Small intestine (tissue), 7 donors: Measurements from ENCODE around the gene BZW2. TPM values are rescaled to one million over a fixed set of nuclear protein-coding genes. Genes with fewer than 3 reads are reported as not detected.

Experiments used
- DNase-seq, 2 donors: peaks; one replicate each; pipeline versions ENCODE4 v3.0.0 to v3.0.0-alpha.2; 2013
- FAIRE-seq: peaks from 2 replicates; lab custom pipeline; 2012; peaks lifted over from hg19 to GRCh38; lab: Jason Lieb, UNC
- H3K27ac ChIP-seq, 3 donors: one replicate each; pipeline ENCODE4 v1.5.1; 2013; ENCODE audit warnings: low read length in 2 of 3, mild to moderate bottlenecking in 2 of 3, control low read depth in 1 of 3, inconsistent platforms in 1 of 3, low read depth in 1 of 3, moderate library complexity in 1 of 3
- H3K27me3 ChIP-seq, 3 donors: one replicate each; pipeline ENCODE4 v1.6.1; 2013; ENCODE audit warnings: low read length in 3 of 3, inconsistent platforms in 1 of 3; ENCODE audit not compliant: control insufficient read depth in 3 of 3, insufficient read depth in 3 of 3
- H3K36me3 ChIP-seq, 3 donors: one replicate each; pipeline ENCODE4 v1.6.1; 2013; ENCODE audit warnings: low read length in 3 of 3, inconsistent platforms in 1 of 3, low read depth in 1 of 3, mild to moderate bottlenecking in 1 of 3, moderate library complexity in 1 of 3; ENCODE audit not compliant: control insufficient read depth in 3 of 3, insufficient read depth in 2 of 3
- H3K4me1 ChIP-seq, 3 donors: one replicate each; pipeline ENCODE4 v1.6.1; 2013; ENCODE audit warnings: low read length in 2 of 3, inconsistent platforms in 1 of 3, low read depth in 1 of 3, mild to moderate bottlenecking in 1 of 3, moderate library complexity in 1 of 3; ENCODE audit not compliant: control insufficient read depth in 3 of 3, insufficient read depth in 2 of 3
- H3K4me3 ChIP-seq, 3 donors: one replicate each; pipeline ENCODE4 v1.5.1; 2013; ENCODE audit warnings: low read length in 3 of 3, control low read depth in 1 of 3, inconsistent platforms in 1 of 3, low read depth in 1 of 3, mild to moderate bottlenecking in 1 of 3, moderate library complexity in 1 of 3
- H3K9me3 ChIP-seq, 2 donors: one replicate each; pipeline ENCODE4 v1.6.1; 2013; ENCODE audit warnings: low read depth in 1 of 2, low read length in 1 of 2; ENCODE audit not compliant: control insufficient read depth in 2 of 2, insufficient read depth in 1 of 2
- WGBS, 3 donors: extraction: QIAGEN DNeasy Blood & Tissue Kit; methylation state at CpG; one replicate each; pipeline ENCODE4 v1.1.7; 2013; 5-methylcytosine and 5-hydroxymethylcytosine counted together
- polyA plus RNA-seq, 4 donors: library from polyadenylated mRNA; stranded (reverse) in 3 of 4; unstranded in 1 of 4; fragments of 200-250 nt in 3 of 4; fragments of 120-200 nt in 1 of 4; gene quantifications; one replicate each; pipeline versions ENCODE4 v1.2.1 to v1.2.3, GENCODE V29; 2013
- donor health status: healthy with polysubstance abuse.
- donor health status: control.
- donor health status: control.
- donor health status: Bipolar disorder and iron deficiency.
- donor health status: healthy.

BZW2 gene
- polyA plus RNA-seq, 4 donors, result 21.9 to 68.1 (median 45.6) TPM

GRCh38 chr7:16611711-16612110, 34.3 kb upstream of the BZW2 start:
- Histone ChIP-seq H3K27me3 (no peaks in the 10 kb centered on the region), H3K36me3 (peaks cover 0 to 25% (median 12%) of the 10 kb centered on the region in 3 donors), H3K27ac (no peak overlapping the region), H3K4me1 (peaks cover 0 to 22% (median 0%) of the 10 kb centered on the region in 3 donors), H3K4me3 (no peak overlapping the region), H3K9me3 (no peaks in the 10 kb centered on the region)
- FAIRE-seq (no peak), DNase-seq (peak in 1 of 2 donors; percentile 10)
- 49 to 80% (median 76%) methylated on average over 2 of the region's 2 CpGs for WGBS, 3 donors

DNA sequence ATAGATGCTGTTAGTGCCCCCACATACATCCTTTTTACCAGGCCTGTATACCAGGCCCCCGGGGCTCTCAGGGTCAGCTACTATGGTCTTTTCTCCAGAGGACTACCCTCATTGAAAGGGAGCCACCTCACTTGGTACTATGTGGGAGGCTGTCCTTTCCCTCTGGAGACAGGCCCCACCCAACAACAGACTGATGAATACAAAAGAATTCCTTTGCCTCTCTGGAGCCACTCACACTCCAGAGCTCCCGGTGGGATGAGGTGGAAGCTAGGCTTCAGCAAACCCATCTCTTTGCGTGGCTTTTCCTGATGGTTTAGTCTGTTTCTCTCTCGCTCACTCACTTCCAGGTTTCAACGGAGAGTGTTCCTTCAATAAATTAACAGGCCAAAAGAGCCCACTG, 30.8 kb upstream of the BZW2 start:
- H3K36me3 ChIP-seq, result peaks cover 2 to 27% (median 15%) of the 10 kb centered on the region in 3 donors
- FAIRE-seq, result no peak
- WGBS, 3 donors, result 78 to 85% (median 83%) methylated on average over 5 of the region's 5 CpGs

GRCh38 chr7:16616122-16616521, 29.9 kb upstream of the BZW2 start:
- Histone ChIP-seq H3K4me3 (no peak overlapping the region), H3K27me3 (no peaks in the 10 kb centered on the region), H3K36me3 (peaks cover 4 to 27% (median 15%) of the 10 kb centered on the region in 3 donors), H3K27ac (no peak overlapping the region), H3K4me1 (peaks cover 0 to 6% (median 0%) of the 10 kb centered on the region in 3 donors), H3K9me3 (no peaks in the 10 kb centered on the region)
- 59 to 88% (median 84%) methylated on average over 4 of the region's 4 CpGs for WGBS, 3 donors
- DNase-seq (no peak), FAIRE-seq (no peak)

More for the DNA sequence above, 30.8 kb upstream of the BZW2 start:
- Histone ChIP-seq H3K9me3 (no peaks in the 10 kb centered on the region), H3K4me1 (peaks cover 0 to 9% (median 0%) of the 10 kb centered on the region in 3 donors), H3K27me3 (no peaks in the 10 kb centered on the region), H3K4me3 (no peak overlapping the region), H3K27ac (no peak overlapping the region)
- no peak for DNase-seq

GRCh38 chr7:16616542-16616941, 29.4 kb upstream of the BZW2 start:
- FAIRE-seq, result no peak
- no peak for DNase-seq

DNA sequence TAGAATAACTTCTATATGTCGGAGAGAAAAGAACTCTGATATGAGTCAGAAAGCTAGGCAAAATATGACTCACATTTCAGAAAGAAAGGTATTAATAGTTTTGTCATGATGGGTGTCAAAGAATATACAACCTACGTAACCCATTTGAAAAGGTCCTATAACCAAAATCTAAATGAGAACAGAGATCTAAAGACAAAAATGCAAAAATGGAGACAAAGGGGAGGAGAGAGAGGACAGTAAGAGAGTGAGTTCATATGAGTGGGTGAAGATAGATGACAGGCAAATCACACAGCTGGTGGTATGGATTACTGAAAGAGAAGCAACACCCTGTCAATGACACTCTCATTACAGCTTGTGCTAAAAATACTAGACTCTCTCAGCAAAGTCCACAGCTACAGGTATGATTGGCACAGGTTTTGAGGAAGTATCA, 26.0 kb upstream of the BZW2 start:
- Histone ChIP-seq H3K4me3 (no peak overlapping the region), H3K4me1 (no peaks in the 10 kb centered on the region), H3K27me3 (no peaks in the 10 kb centered on the region), H3K9me3 (no peaks in the 10 kb centered on the region), H3K27ac (no peak overlapping the region), H3K36me3 (peaks cover 6 to 33% (median 13%) of the 10 kb centered on the region in 3 donors)
- FAIRE-seq (no peak), DNase-seq (no peak)
- 86 to 90% (median 87%) methylated on average over 2 of the region's 2 CpGs for WGBS, 3 donors

More at GRCh38 chr7:16616542-16616941, 29.4 kb upstream of the BZW2 start:
- H3K4me1 ChIP-seq, result peaks cover 0 to 5% (median 0%) of the 10 kb centered on the region in 3 donors
- 84 to 93% (median 93%) methylated on average over 18 of the region's 18 CpGs for WGBS, 3 donors
- H3K27ac ChIP-seq, result no peak overlapping the region
- no peak overlapping the region for H3K4me3 ChIP-seq
- H3K36me3 ChIP-seq, result peaks cover 4 to 28% (median 15%) of the 10 kb centered on the region in 3 donors
- H3K27me3 ChIP-seq, result no peaks in the 10 kb centered on the region
- H3K9me3 ChIP-seq, result no peaks in the 10 kb centered on the region

DNA sequence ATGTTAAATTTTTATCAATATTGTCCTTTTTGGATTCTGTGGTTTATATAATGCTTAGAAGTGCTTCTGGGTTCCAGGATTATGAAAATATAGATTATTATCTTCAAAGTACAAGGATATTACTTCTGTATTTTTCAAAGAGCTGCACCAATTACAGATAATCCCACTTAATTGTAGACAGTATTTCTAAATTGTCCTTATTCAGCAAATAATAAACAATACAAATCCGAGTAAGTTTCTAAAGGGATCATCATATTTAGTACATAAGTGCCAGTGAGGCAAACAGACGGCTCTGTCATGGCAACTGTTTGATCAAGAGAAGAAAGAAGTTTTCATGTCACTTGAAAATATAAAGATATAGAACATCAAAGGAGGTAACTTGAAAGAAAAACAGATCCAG, 19.6 kb upstream of the BZW2 start:
- H3K36me3 ChIP-seq, result peaks cover 2 to 15% (median 8%) of the 10 kb centered on the region in 3 donors
- DNase-seq, result no peak
- H3K4me1 ChIP-seq, result peaks cover 0 to 2% (median 0%) of the 10 kb centered on the region in 3 donors
- no peaks in the 10 kb centered on the region for H3K27me3 ChIP-seq
- no peak overlapping the region for H3K27ac ChIP-seq
- WGBS, 3 donors, result 84 to 97% (median 95%) methylated on average over 2 of the region's 2 CpGs
- no peaks in the 10 kb centered on the region for H3K9me3 ChIP-seq
- FAIRE-seq, result no peak
- no peak overlapping the region for H3K4me3 ChIP-seq

DNA sequence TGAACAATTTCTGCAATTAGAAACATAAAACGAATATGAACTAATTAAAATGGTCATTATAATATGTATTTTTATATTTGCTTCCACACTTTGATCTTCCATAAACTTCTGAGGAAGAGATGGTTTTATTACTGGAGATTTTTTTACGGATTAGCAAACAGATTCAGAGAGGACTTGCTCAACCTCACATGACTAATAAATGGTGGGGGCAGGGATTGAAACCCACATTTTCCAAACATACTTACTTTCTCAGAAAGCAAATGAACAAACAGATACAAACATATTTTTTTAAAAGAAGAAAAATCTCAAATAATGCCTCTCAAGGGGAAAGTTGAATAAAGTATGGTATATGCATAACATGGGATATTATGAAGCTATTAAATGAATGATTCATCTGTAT, 18.7 kb upstream of the BZW2 start:
- Histone ChIP-seq H3K27ac (no peak overlapping the region), H3K9me3 (no peaks in the 10 kb centered on the region), H3K36me3 (peaks cover 2 to 10% (median 8%) of the 10 kb centered on the region in 3 donors), H3K4me1 (peaks cover 0 to 2% (median 0%) of the 10 kb centered on the region in 3 donors), H3K4me3 (no peak overlapping the region), H3K27me3 (no peaks in the 10 kb centered on the region)
- 43 to 51% (median 47%) methylated on average over 2 of the region's 2 CpGs for WGBS, 3 donors
- DNase-seq (peak in 1 of 2 donors; percentile 33), FAIRE-seq (peak; percentile 36)

DNA sequence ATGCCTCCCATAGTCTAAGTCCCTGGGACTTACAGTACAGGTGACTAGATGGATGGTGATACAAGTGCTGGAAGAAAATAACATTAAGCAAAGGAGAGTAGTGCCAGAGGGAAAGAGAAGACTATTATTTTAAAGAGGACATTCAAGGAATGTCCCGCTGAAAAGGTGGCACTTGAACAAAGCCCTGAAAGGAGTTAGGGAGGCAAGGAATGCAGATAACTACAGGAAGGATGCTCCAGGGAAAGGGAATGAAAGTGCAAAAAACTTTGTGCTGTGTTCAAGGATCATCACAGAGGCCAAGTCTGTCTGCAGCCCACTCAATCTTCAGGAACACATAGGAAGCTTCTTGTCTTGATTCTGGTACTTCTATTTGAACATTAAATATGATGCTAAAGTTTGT, 15.3 kb upstream of the BZW2 start:
- no peak overlapping the region for H3K27ac ChIP-seq
- H3K9me3 ChIP-seq, result no peaks in the 10 kb centered on the region
- 93 to 97% (median 94%) methylated on average over 1 of the region's 1 CpG for WGBS, 3 donors
- DNase-seq, result no peak
- H3K36me3 ChIP-seq, result peaks cover 2 to 8% (median 4%) of the 10 kb centered on the region in 3 donors
- no peak for FAIRE-seq
- H3K4me1 ChIP-seq, result peaks cover 0 to 3% (median 2%) of the 10 kb centered on the region in 3 donors
- H3K4me3 ChIP-seq, result no peak overlapping the region
- no peaks in the 10 kb centered on the region for H3K27me3 ChIP-seq
